Measurements from ENCODE around the gene EVA1A. TPM values are rescaled to one million over a fixed set of nuclear protein-coding genes. Genes with fewer than 3 reads are reported as not detected.
A peak's percentile ranks its signal among the peaks of the same experiment; 100 is the strongest.

EVA1A gene
- total RNA-seq, 4 donors from 2014 or later = 0.17 to 1.2 (median 0.69) TPM; not detected in 1

- TF ChIP-seq POLR2AphosphoS5 (IDR thresholded peaks at IDR 0.05) (no peak), EP300 (IDR thresholded peaks at IDR 0.05) (no peak), POLR2A (IDR thresholded peaks at IDR 0.05; ENCODE audit: low read depth) (no peak), CTCF (IDR thresholded peaks at IDR 0.05) (no peak)
- Histone ChIP-seq H3K4me3 (no peak overlapping the region), H3K4me1 (no peaks in the 10 kb centered on the region), H3K27me3 (no peaks in the 10 kb centered on the region), H3K27ac (replicated peaks in 1 of 4) (no peak overlapping the region), H3K9me3 (no peaks in the 10 kb centered on the region), H3K36me3 (no peaks in the 10 kb centered on the region)
- 44% methylated on average over 3 of the region's 3 CpGs for WGBS
- DNase-seq (ENCODE audit: extremely low spot score) = peak; percentile 55
- intact Hi-C loops (cut with DNase I) = no loop called here
These were observed 20.6 kb downstream of the EVA1A start for GRCh38 chr2:75539955-75540716.

GRCh38 chr2:75538521-75539490 lies 21.9 kb downstream of the EVA1A start:
- WGBS = 72% methylated on average over 6 of the region's 6 CpGs
- intact Hi-C loops (cut with DNase I) = no loop called here
- no peaks in the 10 kb centered on the region for H3K4me1 ChIP-seq
- H3K4me3 ChIP-seq = no peak overlapping the region
- H3K27me3 ChIP-seq = no peaks in the 10 kb centered on the region
- no peaks in the 10 kb centered on the region for H3K36me3 ChIP-seq
- TF ChIP-seq POLR2A (IDR thresholded peaks at IDR 0.05; ENCODE audit: low read depth) (no peak), EP300 (IDR thresholded peaks at IDR 0.05) (no peak), POLR2AphosphoS5 (IDR thresholded peaks at IDR 0.05) (no peak), CTCF (IDR thresholded peaks at IDR 0.05) (no peak)
- H3K27ac ChIP-seq (replicated peaks in 1 of 4) = no peak overlapping the region
- no peaks in the 10 kb centered on the region for H3K9me3 ChIP-seq
- no peak for DNase-seq (ENCODE audit: extremely low spot score)

GRCh38 chr2:75537658-75538057 lies 23.1 kb downstream of the EVA1A start:
- H3K27me3 ChIP-seq = no peaks in the 10 kb centered on the region
- H3K27ac ChIP-seq (replicated peaks in 1 of 4) = no peak overlapping the region
- no peak for DNase-seq (ENCODE audit: extremely low spot score)
- intact Hi-C loops (cut with DNase I) = no loop called here
- no peaks in the 10 kb centered on the region for H3K4me1 ChIP-seq
- no peaks in the 10 kb centered on the region for H3K9me3 ChIP-seq
- TF ChIP-seq POLR2AphosphoS5 (IDR thresholded peaks at IDR 0.05) (no peak), CTCF (IDR thresholded peaks at IDR 0.05) (no peak), EP300 (IDR thresholded peaks at IDR 0.05) (no peak), POLR2A (IDR thresholded peaks at IDR 0.05; ENCODE audit: low read depth) (no peak)
- WGBS = 98% methylated on average over 3 of the region's 3 CpGs
- H3K36me3 ChIP-seq = no peaks in the 10 kb centered on the region
- no peak overlapping the region for H3K4me3 ChIP-seq

- DNase-seq (ENCODE audit: extremely low spot score) = no peak
- Histone ChIP-seq H3K27ac (replicated peaks in 1 of 4) (no peak overlapping the region), H3K4me3 (no peak overlapping the region), H3K36me3 (no peaks in the 10 kb centered on the region), H3K9me3 (no peaks in the 10 kb centered on the region), H3K27me3 (peaks cover 0 to 6% (median 0%) of the 10 kb centered on the region in 4 donors), H3K4me1 (no peaks in the 10 kb centered on the region)
- WGBS = 90% methylated on average over 3 of the region's 3 CpGs
- TF ChIP-seq POLR2A (IDR thresholded peaks at IDR 0.05; ENCODE audit: low read depth) (no peak), EP300 (IDR thresholded peaks at IDR 0.05) (no peak), POLR2AphosphoS5 (IDR thresholded peaks at IDR 0.05) (no peak), CTCF (IDR thresholded peaks at IDR 0.05) (no peak)
- intact Hi-C loops (cut with DNase I) = no loop called here
These were observed 27.6 kb downstream of the EVA1A start for GRCh38 chr2:75533135-75533534.
